Pancreas (tissue), 10 donors: ENCODE measurements around the gene SPRN. TPM values are rescaled to one million over a fixed set of nuclear protein-coding genes. Genes with fewer than 3 reads are reported as not detected.
"Not testable (repeated sequence)": the region's sequence is repeated elsewhere in the genome, so short reads cannot be mapped to it uniquely, and the experiment has no call there.

Experiments used
- ATAC-seq, 4 donors: fragments of 200-7000 bp; cut with Tn5 transposase; one replicate each; pipeline versions ENCODE4 v1.8.0 to v1.9.1; 2020; ENCODE audit warnings: mild to moderate bottlenecking in 4 of 4, moderate library complexity in 4 of 4
- DNase-seq, 6 donors: peaks; one replicate each; pipeline ENCODE4 v3.0.0-alpha.2; 2020
- FAIRE-seq: peaks from 2 replicates; lab custom pipeline; 2012; peaks lifted over from hg19 to GRCh38; lab: Jason Lieb, UNC
- H3K27ac ChIP-seq, 4 donors: fragments of 200-600 bp; sonication (generic); 1 replicate in 3 of 4; 2 replicates in 1 of 4; pipeline versions ENCODE4 v1.5.0 to v1.8.0; 2020
- H3K27me3 ChIP-seq, 4 donors: fragments of 200-600 bp; one replicate each; pipeline ENCODE4 v1.8.0; 2021
- H3K36me3 ChIP-seq, 3 donors: fragments of 200-600 bp; sonication (generic) in 1 of 3; one replicate each; pipeline versions ENCODE4 v1.5.0 to v1.8.0; 2020 to 2021
- H3K4me1 ChIP-seq, 3 donors: fragments of 200-600 bp; one replicate each; pipeline ENCODE4 v1.8.0; 2021
- H3K4me3 ChIP-seq, 4 donors: fragments of 200-600 bp; sonication (generic) in 2 of 4; one replicate each; pipeline versions ENCODE4 v1.5.0 to v1.8.0; 2020 to 2021
- H3K9me3 ChIP-seq, 4 donors: fragments of 200-600 bp; one replicate each; pipeline ENCODE4 v1.8.0; 2021
- WGBS, 2 donors: extraction: QIAGEN DNeasy Blood & Tissue Kit; methylation state at CpG; one replicate each; pipeline ENCODE4 v1.1.7; 2013; 5-methylcytosine and 5-hydroxymethylcytosine counted together
- intact Hi-C, 3 donors: fragments of 100-400 bp; cut with DNase I; formaldehyde crosslinking; loops; one replicate each; pipeline versions ENCODE4 v1.11.1 to v1.14.2; 2022
- polyA plus RNA-seq, 2 donors: library from polyadenylated mRNA; stranded (reverse); fragments of 200-250 nt; gene quantifications; one replicate each; pipeline ENCODE4 v1.2.3, GENCODE V29; 2013
- total RNA-seq, 6 donors: library from RNA; stranded (reverse); fragmentation: NEBNext Ultra II Directional in 4 of 6; extraction: Animal tissue kit (Norgen Biotek cat#: 25700) in 4 of 6; gene quantifications; one replicate each; pipeline versions ENCODE4 v1.2.1 to v1.2.4, GENCODE V29; 2021 to 2023
- TF ChIP-seq, protein P1 (sequence below), 4 donors: fragments of 200-600 bp; sonication (generic) in 3 of 4; IDR thresholded peaks; one replicate each; pipeline versions ENCODE4 v1.5.0 to v1.8.0; 2021; ENCODE audit warnings: antibody characterized with exemption in 4 of 4
- donor health status: healthy with polysubstance abuse.
- donor health status: DM: no; HTN: no; CAD: no; lungs with moderate emphysema.
- donor health status: DM: no; HTN: no; CAD: no.
- donor health status: control.
- donor health status: control.
- donor health status: Bipolar disorder and iron deficiency.
- donor health status: DM: yes; HTN: yes; CAD: no.
- donor health status: DM: no; HTN: no; CAD: no.
- donor health status: DM: no; HTN: no; CAD: no.
- donor health status: DM: yes; HTN: yes; CAD: no.

SPRN gene
- total and polyA plus RNA-seq, 8 donors = 0.03 to 0.87 (median 0.09) TPM; not detected in 3

DNA sequence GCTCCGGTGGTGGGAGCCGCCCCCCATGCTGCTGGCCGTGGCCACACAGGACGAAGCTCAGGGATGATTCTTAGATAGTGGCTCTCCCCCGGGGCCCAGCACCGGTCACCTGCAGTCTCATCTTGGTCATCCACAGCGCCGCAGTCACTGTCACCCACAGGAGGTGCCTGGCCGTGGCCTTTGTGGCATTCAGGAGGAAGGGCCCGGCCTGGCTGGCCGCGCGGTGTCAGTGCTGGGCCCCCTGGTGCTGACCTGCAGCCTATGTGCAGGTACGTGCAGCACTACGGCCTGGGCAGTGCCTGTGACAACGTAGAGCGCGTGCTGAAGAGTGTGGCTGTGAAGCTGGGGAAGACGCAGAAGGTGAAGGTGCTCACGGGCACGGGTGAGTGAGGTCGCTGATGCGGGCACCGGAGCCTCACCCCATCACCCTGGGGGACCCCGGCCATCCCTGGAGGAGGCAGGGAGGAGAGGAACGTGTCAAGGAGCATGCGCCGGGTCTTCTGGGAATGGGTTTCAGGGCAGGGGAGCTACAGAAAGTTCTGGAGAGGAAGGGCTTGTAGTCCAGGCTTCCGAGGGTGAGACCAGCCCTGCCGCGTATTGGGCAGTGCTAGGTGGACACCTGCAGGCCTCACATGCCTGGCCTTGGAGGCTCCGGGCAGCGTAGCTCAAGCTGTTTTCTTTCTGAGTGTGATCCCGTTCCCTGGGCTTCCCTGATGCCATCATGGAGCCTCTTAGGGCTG lies 5.0 kb downstream of the SPRN start:
- H3K36me3 ChIP-seq = peaks cover 0 to 10% (median 0%) of the 10 kb centered on the region in 3 donors
- no peak for FAIRE-seq
- WGBS, 2 donors = 91% methylated on average over 32 to 34 of the region's 34 CpGs

DNA sequence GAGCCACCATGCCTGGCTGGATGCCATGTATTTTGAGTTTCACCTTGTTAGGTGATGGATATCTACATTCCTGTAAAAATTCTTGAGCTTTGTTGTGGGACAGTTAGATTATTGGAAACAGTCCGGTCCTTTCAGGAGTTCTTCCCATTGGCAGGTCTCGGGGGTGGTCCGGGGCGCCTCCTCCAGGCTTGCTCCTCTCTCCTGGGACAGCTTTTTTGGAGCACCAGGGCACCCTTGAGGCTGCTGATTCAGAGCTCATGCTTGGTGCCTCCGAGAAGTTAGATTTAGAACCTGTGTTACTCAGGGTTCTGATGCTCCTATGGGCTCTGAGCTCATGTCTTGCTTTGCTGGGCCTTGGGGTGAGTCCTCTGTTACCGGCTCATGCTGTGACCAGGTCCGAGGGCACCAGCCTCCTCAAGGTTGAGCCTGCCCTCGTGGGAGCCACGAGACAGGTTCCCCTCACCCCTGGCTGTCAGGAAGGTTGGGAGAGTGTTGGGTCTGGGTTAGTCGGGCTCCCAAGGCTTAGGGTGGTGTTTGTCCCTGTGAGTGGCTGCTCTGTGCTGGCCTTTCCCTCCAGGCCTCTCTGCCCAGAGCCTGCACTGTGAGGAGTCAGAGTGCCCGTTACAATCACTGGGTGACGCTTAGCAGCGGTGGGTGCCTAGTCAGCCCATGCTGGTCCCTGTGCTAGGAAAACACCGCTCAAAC lies 6.0 kb downstream of the SPRN start:
- FAIRE-seq (no peak), ATAC-seq (no peak), DNase-seq (no peak)
- Histone ChIP-seq H3K9me3 (no peaks in the 10 kb centered on the region), H3K4me3 (no peak overlapping the region), H3K27ac (no peak overlapping the region), H3K4me1 (peaks cover 0 to 3% (median 0%) of the 10 kb centered on the region in 3 donors), H3K36me3 (peaks cover 0 to 10% (median 0%) of the 10 kb centered on the region in 3 donors), H3K27me3 (no peaks in the 10 kb centered on the region)
- 91 to 95% methylated on average over 14 of the region's 14 CpGs for WGBS, 2 donors
- TF ChIP-seq, protein P1, sequence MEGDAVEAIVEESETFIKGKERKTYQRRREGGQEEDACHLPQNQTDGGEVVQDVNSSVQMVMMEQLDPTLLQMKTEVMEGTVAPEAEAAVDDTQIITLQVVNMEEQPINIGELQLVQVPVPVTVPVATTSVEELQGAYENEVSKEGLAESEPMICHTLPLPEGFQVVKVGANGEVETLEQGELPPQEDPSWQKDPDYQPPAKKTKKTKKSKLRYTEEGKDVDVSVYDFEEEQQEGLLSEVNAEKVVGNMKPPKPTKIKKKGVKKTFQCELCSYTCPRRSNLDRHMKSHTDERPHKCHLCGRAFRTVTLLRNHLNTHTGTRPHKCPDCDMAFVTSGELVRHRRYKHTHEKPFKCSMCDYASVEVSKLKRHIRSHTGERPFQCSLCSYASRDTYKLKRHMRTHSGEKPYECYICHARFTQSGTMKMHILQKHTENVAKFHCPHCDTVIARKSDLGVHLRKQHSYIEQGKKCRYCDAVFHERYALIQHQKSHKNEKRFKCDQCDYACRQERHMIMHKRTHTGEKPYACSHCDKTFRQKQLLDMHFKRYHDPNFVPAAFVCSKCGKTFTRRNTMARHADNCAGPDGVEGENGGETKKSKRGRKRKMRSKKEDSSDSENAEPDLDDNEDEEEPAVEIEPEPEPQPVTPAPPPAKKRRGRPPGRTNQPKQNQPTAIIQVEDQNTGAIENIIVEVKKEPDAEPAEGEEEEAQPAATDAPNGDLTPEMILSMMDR (IDR thresholded peaks at IDR 0.05) = no peak
- intact Hi-C loops = no loop called here

More for the DNA sequence above, 5.0 kb downstream of the SPRN start:
- Histone ChIP-seq H3K4me1 (peaks cover 0 to 3% (median 0%) of the 10 kb centered on the region in 3 donors), H3K27ac (no peak overlapping the region), H3K4me3 (no peak overlapping the region), H3K27me3 (no peaks in the 10 kb centered on the region), H3K9me3 (no peaks in the 10 kb centered on the region)
- DNase-seq = no peak
- intact Hi-C loops = no loop called here
- TF ChIP-seq, protein P1 (IDR thresholded peaks at IDR 0.05) = no peak
- ATAC-seq = no peak

DNA sequence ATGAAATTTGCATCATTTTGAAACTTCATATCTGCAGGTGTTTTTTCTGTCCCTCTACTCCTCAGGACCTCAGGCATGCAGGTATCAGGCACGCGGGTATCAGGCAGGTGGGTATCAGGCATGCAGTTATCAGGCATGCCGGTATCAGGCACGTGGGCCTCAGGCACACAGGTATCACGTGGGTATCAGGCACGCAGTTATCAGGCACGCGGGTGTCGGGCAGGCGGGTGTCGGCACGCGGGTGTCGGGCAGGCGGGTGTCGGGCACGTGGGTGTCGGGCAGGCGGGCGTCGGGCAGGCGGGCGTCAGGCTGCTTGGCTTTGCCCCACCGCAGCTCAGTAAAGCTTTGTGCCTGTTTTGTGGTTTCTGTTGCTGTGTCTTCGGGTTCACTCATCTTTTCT lies 8.7 kb downstream of the SPRN start:
- 88% methylated on average over 16 to 25 of the region's 25 CpGs for WGBS, 2 donors
- Histone ChIP-seq H3K4me1 (no peaks in the 10 kb centered on the region), H3K4me3 (no peak overlapping the region), H3K36me3 (peaks cover 0 to 23% (median 4%) of the 10 kb centered on the region in 3 donors), H3K9me3 (no peaks in the 10 kb centered on the region), H3K27me3 (no peaks in the 10 kb centered on the region), H3K27ac (no peak overlapping the region)
- ATAC-seq (no peak), DNase-seq (no peak), FAIRE-seq (no peak)
- intact Hi-C loops = no loop called here
- TF ChIP-seq, protein P1 (IDR thresholded peaks at IDR 0.05) = no peak

DNA sequence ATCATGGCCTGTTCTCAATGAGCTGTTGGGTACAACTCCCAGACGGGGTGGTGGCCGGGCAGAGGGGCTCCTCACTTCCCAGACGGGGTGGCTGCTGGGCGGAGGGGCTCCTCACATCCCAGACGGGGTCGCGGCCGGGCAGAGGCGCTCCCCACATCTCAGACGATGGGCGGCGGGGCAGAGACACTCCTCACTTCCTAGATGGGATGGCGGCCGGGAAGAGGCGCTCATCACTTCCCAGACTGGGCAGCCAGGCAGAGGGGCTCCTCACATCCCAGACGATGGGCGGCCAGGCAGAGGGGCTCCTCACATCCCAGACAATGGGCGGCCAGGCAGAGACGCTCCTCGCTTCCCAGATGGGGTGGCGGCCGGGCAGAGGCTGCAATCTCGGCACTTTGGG lies 10.0 kb downstream of the SPRN start:
- H3K27ac ChIP-seq, H3K27me3 ChIP-seq, DNase-seq, H3K4me3 ChIP-seq, intact Hi-C loops, H3K4me1 ChIP-seq, H3K9me3 ChIP-seq, FAIRE-seq, ATAC-seq: not testable (repeated sequence)
- WGBS, 2 donors = 96 to 98% methylated on average over 19 to 22 of the region's 23 CpGs
- peaks cover 0 to 23% (median 4%) of the 10 kb centered on the region in 3 donors for H3K36me3 ChIP-seq

DNA sequence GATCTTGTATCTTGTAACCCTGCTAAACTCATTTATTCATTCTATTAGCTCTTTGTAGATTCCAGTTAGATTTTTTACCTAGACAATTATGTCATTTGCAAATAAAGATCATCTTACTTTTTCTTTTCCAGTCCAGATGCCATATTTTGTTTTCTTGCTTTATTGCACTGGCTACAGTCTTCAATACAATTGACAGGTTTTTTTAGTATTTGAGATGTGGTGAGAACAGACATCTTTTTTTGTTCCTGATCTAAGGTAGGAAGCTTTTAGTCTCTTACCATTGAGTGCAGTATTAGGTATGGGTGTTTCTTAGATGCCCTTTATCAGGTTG lies 12.1 kb downstream of the SPRN start:
- peaks cover 0 to 23% (median 4%) of the 10 kb centered on the region in 3 donors for H3K36me3 ChIP-seq

More for the DNA sequence above, 12.1 kb downstream of the SPRN start:
- Histone ChIP-seq H3K4me3 (no peak overlapping the region), H3K4me1 (no peaks in the 10 kb centered on the region), H3K27me3 (no peaks in the 10 kb centered on the region), H3K9me3 (no peaks in the 10 kb centered on the region), H3K27ac (no peak overlapping the region)
- intact Hi-C loops = no loop called here
- FAIRE-seq (no peak), ATAC-seq (no peak), DNase-seq (no peak)
- TF ChIP-seq, protein P1 (IDR thresholded peaks at IDR 0.05) = no peak
